Astrocyte of the spinal cord (primary cell): ENCODE measurements around the gene KLHL29.

Experiments used
- DNase-seq: peaks from one replicate; pipeline ENCODE4 v3.0.0; 2011; ENCODE audit warnings: low read depth, low spot score
- H3K4me3 ChIP-seq: 2 replicates; pipeline ENCODE4 v1.5.1; 2011; ENCODE audit warnings: low read depth, mild to moderate bottlenecking, low read length, moderate library complexity
- CTCF ChIP-seq: IDR thresholded peaks from 2 replicates; pipeline ENCODE4 v1.5.1; 2012; ENCODE audit warnings: low read depth, mild to moderate bottlenecking, low read length, inconsistent platforms
- in situ Hi-C: cut with HindIII; loops from 2 replicates; pipeline ENCODE4 v1.10.0; 2017; ENCODE audit warnings: low sequenced_read_pairs

KLHL29 gene

DNA sequence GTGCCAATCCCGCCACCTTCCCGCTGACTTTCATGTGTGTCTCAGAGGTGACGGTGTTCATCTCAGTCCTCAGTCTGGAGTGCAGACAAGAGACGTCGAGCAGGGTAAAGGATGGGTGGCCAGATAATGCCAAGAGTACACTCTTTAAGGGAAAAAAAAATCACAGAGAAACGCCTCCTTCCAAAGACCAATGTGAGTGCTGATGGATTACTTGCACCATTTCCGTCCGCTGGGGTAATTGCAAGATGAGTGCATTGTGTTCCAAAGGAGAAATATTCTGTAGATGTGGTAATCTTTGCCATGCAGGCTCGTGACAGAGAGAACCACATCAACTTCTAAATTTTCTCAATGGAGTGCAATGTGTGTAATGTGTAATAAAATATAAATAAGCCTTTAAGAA is 81.0 kb downstream of the KLHL29 start:
- in situ Hi-C loops: no loop called here
- no peak for TF ChIP-seq CTCF
- no peak overlapping the region for H3K4me3 ChIP-seq
- DNase-seq: no peak

DNA sequence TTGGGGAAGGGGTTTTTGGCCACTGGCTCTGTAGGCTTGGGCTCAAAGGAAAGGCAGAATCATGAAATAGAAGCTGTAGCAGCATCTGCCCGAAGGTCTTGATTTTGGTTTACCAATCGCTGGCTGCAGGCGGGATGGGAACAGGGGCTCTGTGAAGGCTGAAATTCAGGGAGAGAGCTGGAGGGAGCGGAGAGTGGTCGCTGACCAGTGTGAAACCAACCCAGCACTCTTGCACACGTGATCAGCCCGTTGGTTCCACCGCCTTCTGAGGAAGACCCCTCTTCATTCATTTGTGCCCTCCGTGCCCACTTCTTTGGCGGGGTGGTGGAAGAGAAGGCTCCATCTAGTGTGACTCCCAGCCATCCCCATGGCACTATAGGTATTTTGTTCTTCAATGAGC is 82.6 kb downstream of the KLHL29 start:
- in situ Hi-C loops: no loop called here

DNA sequence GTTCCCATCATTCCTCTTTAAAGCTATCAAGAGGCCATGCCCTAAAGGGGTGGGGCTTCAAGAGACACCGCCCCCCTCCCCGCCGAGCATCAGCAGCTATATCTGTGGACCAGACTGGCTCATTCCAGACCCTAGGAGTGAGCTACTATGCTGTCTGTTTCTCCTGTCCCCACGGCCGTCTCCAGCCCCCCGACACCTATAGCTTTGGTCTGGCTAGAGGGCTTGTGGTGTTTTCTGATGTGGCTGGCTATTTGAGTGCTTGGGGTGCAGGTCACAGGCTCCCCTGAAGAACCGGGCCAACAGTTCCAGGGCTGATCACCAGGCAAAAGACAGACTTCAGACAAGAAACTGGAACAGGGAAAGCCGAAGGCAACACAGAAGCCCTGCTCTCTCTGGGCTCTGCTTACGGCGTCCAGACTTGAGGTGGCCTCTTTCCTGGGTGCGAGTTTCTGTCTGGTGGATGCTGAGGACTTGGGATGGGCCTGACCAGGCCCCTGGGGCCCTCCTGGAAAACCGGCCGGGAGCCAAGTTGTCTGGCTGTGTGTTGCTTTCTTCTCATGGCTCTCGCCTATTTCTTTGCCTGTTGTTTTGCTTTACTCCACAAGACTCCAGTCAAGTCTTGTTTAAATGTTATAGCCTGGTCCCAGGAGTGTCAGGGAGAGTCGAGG is 83.6 kb downstream of the KLHL29 start:
- H3K4me3 ChIP-seq: no peak overlapping the region
- in situ Hi-C loops: no loop called here
- DNase-seq: no peak
- no peak for TF ChIP-seq CTCF

More for the DNA sequence above, 82.6 kb downstream of the KLHL29 start:
- no peak for TF ChIP-seq CTCF
- H3K4me3 ChIP-seq: no peak overlapping the region
- DNase-seq: no peak

DNA sequence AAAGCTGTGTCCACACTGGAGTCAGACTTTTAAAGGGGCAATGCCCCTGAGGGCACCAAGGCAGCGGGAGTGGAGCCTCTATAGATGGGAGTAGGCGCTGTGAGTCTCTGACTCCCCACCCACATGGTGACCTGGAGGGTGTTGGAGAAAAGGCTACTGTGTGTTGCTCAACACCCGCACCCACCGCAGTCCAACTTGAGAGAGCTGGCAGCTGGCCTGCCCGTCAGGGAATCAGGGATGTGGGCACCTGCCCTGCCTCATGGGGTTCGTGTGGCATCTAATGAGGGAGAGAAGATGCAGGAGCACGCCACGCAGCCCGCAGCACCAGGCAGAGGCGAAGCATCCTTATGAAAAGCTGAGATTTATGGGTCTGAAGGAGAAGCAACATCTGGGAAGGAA is 84.2 kb downstream of the KLHL29 start:
- H3K4me3 ChIP-seq: no peak overlapping the region
- in situ Hi-C loops: no loop called here
- no peak for TF ChIP-seq CTCF
- DNase-seq: no peak

DNA sequence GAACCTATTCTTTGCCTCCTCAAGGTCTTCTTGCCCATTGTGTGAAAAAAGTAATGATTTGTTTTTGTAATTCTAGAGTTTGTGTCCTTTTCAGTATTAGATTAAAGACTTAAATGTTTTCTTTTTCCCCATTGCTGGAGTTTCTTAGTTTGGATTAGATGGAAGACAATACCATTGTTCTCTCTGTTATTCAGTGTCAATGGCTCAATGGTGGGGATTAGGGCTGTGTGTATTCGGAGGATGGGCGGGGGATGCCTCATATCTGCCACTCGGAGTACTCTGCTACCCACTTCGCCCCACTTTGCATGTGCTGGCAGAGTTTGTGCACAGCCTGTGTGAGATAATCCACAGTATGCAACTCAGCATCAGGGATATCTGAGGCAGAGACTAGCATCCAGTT is 90.1 kb downstream of the KLHL29 start:
- in situ Hi-C loops: no loop called here
- TF ChIP-seq CTCF: no peak
- DNase-seq: no peak
- no peak overlapping the region for H3K4me3 ChIP-seq

GRCh38 chr2:23475473-23475872 is 90.5 kb downstream of the KLHL29 start:
- H3K4me3 ChIP-seq: no peak overlapping the region
- no peak for TF ChIP-seq CTCF
- in situ Hi-C loops: no loop called here
- no peak for DNase-seq
